Measurements from ENCODE around the gene MAST4. TPM values are rescaled to one million over a fixed set of nuclear protein-coding genes. Genes with fewer than 3 reads are reported as not detected.

The MAST4 gene
- total and polyA plus RNA-seq, 2 of the 8 experiments (the other 6 are each of a cell fraction or from before 2014, with no cell fraction given): 1.5 to 2.6 TPM

GRCh38 chr5:66891184-66891925 is 295.2 kb downstream of the MAST4 start (continued):
- TF ChIP-seq CHD7 (IDR thresholded peaks at IDR 0.05; ENCODE audit: insufficient replicate concordance, low read length) (no peak), SP2 (IDR thresholded peaks at IDR 0.05; ENCODE audit: low read length) (no peak), SP1 (IDR thresholded peaks at IDR 0.05; ENCODE audit: low read depth, low read length) (no peak), KDM4A (IDR thresholded peaks at IDR 0.05; ENCODE audit: low read depth, low read length, severe bottlenecking) (no peak), EP300 (IDR thresholded peaks at IDR 0.05; ENCODE audit: borderline replicate concordance in 1 of 2, low read depth in 2 of 2, low read length in 2 of 2) (no peak), SIX5 (IDR thresholded peaks at IDR 0.05; ENCODE audit: low read depth, low read length) (no peak), SP4 (IDR thresholded peaks at IDR 0.05; ENCODE audit: low read length) (no peak), E2F6 (IDR thresholded peaks at IDR 0.05) (no peak), HDAC2 (IDR thresholded peaks at IDR 0.05; ENCODE audit: borderline replicate concordance in 1 of 2, low read depth in 2 of 2, low read length in 2 of 2) (no peak)

Measured in H1 (cell line).